GM18907 (cell line): ENCODE measurements around the gene GLYATL1.
"Not testable (repeated sequence)": the region's sequence is repeated elsewhere in the genome, so short reads cannot be mapped to it uniquely, and the experiment has no call there.

ENCODE experiments used
- ATAC-seq: cut with Tn5 transposase; IDR thresholded peaks from one replicate; pipeline ENCODE4 v1.9.1; 2021; ENCODE audit warnings: mild to moderate bottlenecking, moderate library complexity; ENCODE audit not compliant: unreplicated experiment

GLYATL1 gene

DNA sequence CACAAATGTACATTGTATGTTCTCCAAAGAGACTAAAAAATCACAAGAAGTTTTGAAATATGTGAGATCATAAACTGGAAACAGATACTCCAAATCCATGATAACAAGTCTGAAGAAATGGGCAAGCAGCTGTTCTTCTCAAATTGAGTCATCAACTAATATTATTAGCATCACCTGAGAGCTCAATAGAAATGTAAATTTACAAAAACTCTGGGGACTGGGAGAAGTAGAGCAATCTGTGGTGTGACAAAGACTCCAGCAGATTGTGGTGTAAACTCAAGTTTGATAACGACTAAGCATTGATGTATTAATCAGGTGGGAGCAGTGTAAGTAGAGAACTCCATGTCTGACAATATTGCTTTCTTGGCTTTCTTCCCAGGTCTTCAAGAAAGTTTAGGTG lies 53.2 kb downstream of the GLYATL1 start:
- ATAC-seq: no peak

GRCh38 chr11:58994171-58994570 lies 54.9 kb downstream of the GLYATL1 start:
- ATAC-seq: no peak

GRCh38 chr11:58998480-58999290 lies 59.4 kb downstream of the GLYATL1 start:
- no peak for ATAC-seq

- ATAC-seq: peak; percentile 93
These were observed 60.0 kb downstream of the GLYATL1 start for GRCh38 chr11:58999291-58999680.

GRCh38 chr11:59000003-59000402 lies 60.7 kb downstream of the GLYATL1 start:
- ATAC-seq: no peak

GRCh38 chr11:59002006-59002405 lies 62.7 kb downstream of the GLYATL1 start:
- ATAC-seq: not testable (repeated sequence)
